Stimulated activated CD8-positive, alpha-beta memory T cell treated with anti-CD3 and anti-CD28 coated beads, Interleukin-4, amount 100 ng/mL, for 24 hours (primary cell): ENCODE results near the gene JUNB.

Experiments
- DNase-seq: peaks from one replicate; pipeline ENCODE4 v3.0.0-alpha.2; 2020; ENCODE audit warnings: low read depth

The JUNB gene

DNA sequence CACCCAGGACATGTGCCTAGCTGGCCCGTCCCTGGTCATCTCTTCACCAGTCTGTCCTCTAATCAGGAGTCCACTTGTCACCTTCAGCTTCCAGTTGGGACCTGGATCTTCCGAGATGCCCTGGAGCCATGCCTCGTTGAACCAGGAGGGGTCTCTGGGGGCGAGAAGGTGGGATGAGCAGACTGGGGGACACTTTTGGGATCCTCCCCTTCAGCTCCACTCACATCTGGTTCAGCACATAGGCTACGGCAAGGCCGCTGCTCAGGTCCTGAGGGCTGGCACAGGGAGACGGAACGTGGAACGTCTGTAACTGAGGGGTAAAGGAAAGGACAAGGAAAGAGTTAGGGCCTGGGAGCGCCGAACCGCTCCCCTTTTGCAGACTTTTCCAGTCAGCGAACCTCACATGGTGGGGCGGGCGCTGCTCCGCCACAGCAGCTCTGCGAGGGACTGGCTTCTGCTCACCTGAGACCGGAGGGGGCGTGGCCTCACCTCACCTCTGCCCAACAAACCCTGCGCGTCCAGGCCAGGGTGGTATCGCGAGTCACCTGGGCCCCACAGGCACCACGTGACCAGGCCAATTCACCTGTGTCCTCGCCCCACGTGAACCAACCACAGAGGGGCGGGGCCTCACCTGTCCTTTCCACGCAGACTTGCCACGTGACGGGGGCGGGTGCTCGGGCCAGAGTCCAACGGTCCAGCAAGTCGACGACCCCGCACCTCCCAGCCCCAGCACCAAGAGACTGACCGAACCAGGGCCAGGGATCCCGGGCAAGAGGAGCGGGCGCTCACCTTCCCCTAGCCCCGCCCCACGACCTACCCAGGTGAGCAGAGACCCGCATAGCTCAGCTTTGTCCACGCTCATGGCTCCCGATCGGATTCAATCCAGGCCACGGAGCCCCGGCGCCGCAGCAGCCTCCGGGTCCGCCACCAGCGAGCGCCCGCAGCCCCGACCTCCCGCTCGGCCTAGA lies 16.4 kb upstream of the JUNB start, which contains the start of gene HOOK2:
Gene HOOK2 (minus strand): TSS at position 965 of the 968 bp plus-strand sequence. CDS start 103 bp downstream, at position 862.
- DNase-seq: no peak

DNA sequence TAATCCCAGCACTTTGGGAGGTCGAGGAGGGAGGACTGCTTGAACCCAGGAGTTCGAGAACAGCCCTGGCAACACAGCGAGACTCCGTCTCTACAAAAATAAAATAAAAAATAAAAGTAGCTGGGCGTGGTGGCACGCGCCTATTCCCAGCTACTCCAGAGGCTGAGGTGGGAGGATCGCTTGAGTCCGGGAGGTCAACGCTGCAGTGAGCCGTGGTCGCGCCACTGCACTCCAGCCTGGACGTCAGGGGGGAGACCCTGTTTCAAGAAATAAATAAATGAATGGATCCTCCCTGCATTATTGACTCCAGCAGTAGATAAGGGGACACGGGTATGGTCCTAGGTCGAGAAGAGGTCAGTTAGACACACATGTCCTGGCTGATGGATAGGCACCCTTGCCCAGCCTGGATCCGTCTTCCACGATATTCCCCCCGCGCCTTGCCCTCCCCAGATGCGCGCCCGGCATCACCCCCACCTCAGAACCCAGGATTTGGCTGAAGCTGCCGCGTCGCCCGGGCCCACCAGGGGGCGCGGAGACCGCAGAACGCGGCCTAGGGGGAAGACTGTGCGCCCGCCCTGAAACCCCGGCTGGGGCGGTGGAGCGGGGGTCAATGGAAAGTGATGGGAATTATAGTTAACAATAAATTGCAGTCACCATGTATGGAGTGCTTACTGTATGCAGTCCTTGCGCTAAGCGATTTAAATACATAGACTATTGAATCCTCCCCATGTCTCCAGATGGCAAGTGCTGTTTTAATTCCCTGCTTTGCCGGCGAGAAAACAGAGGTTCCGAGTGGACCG lies 13.9 kb upstream of the JUNB start:
- DNase-seq: peak; percentile 76

DNA sequence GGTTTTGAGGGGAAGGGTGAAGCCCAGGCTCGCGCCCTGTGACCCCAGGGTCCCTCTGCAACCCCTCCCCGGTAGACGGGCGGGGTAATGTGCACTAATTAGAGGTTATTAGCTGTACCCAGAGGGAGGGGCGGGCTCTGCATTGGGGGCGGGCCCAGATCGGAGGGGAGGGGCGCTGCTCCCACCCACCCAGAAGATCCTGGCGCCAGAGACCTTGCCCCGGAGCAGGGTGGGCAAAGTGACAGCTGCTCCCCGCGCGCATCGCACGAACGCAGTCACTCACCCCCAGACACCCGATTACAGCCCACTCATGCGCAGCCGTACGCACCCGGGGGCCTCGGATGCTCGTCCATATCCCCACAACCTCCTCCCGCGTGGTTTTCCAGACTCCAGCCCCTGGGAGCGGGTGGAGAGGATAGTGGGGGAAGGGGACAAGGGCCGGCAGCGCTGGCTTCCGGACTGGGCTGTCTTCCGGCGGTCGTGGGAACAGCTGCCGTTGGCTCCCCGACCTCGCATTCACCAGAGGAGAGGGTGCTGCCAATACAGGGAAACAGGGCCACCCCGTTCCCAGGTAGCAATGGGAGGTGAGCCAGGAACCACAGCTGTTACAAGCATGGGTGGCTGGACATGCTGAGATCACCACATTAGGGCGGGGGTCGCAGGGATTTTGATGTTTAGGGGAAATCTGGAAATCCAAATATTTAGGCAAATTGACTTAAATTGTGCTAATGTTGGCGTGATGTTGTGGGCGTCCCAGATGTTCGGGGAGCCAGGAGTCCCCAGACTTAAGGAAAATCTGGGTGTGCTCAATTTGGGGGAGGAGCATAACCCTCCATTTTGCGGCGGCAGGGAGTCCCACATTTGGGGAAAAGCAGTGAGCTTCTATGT lies 13.0 kb upstream of the JUNB start:
- DNase-seq: no peak

DNA sequence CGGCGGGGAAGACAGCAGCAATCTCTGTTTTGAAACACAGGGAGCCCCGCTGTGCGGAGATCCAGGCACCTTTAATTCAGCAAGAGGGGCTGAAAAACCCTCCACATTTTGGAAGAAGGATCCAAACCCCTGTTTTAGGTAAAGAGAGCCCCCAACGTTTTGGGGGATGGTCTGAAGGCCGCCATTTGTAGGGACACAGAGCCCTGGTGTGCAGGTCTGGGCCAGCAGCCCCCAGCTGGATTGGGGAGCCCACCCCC lies 12.5 kb upstream of the JUNB start:
- DNase-seq: no peak

DNA sequence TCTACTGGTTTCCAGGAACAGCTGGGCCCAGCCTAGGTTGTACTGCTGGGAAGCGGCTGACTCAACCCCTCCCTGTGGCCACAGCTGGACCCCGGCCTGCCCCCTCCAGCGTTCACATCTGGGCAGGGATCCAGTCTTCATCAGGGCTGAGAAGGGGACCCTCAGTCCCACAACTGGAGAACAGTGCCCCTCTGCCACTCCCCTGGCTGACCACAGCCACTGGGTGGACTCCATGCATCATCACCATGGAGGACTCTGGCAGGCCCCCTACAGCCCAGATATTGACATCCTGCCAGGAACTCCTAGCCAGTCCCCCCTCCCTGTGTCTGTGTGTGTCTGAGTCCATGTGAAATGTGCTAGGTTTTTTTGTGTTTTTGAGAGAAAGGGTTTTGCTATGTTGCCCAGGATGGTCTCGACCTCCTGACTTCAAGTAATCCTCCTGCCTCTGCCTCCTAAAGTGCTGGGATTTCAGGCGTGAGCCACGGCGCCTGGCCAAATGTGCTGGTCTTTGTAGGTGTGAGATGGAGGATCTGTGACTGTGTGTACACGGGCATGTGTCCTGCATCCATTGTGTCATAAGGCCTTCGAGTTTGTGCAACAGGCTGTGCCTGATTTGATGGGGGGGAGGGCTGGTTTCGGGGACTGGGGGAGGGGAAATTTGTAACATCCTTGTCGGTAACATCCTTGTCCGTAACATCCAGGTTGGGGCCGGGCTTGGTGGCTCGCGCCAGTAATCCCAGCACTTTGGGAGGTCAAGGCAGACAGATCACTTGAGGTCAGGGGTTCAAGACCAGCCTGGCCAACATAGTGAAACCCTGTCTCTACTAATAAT lies 11.9 kb upstream of the JUNB start:
- no peak for DNase-seq

DNA sequence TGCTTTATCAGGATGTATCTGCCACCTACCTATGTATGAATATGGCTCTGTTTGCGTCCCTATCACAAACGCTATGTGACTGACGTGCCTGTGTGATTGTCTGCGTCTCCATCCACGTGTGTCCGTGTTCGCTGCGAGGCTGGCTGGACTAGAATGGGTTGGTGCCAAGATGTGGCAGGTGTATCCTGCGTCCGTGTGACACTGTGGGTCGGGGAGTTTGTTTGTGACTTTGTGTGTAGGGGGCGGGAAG lies 9.2 kb upstream of the JUNB start:
- DNase-seq: no peak

DNA sequence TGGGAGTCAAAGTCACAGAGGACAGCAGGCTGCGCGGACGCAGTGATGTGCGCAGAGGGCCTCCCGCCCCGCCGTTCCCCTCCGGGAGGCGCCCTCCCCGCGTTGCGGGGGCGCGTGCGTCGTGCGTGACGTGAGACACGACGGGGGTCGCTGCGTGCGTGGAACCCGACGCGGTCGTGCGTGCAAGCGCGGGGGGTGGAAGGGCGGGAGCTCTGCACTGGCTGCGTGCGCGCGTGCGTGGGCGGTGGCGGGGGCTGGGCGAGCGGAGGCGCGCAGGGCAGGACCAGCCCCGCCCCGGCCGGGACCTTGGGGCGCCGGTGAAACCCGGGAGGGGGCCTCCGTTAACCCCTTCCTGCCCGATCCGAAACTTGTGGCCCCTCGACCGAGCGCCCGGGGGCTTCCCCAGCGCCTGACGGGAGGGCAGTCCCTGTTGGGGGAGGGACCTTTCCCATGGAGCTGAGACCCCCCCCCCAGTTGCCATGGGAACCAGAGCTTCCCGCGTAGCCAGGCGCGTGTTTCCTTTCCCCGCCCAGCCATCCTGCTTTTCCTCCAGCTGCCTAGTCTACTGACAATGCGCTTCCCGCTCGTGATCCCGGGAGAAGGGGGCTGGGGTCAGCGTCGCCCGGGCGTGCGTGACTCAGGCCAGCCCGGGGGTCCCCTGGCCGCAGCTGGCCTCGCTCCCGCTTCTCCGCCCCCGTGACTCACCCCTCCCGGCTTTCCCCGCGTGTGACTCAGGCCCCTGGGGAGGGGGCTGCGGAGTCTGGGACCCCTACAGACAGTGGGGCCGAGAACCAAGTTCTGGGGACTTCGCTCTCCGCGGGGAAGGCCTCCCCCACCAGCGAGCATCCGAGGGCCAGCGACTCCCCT lies 8.6 kb upstream of the JUNB start:
- peak; percentile 89 for DNase-seq

DNA sequence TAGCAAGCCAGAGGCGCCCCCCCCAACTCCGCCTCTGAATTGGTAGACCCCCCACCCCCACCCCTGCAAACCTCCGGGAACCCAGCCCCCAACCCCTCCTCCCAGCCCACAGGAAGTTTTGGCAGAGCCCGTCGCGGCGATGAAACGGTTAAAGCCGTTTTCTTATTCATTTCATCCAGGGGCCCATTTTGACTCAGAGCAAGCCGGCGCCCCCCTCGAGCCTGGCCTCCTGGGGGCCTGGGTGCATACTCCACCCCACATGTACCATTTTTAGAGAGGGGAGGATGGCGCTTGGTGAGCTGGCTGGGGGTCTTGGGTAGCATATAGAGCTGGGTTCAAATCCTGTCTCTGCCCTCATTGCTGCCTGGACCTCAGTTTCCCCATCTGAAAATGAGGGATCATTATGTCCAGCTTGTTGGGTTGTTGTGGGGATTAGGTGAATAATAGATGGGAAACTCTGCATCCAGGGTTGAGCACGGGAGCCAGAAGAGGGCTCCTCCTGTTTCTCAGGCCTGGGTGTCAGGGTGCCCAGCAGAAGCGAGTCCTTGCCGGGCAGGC lies 7.9 kb upstream of the JUNB start:
- DNase-seq: peak; percentile 47

DNA sequence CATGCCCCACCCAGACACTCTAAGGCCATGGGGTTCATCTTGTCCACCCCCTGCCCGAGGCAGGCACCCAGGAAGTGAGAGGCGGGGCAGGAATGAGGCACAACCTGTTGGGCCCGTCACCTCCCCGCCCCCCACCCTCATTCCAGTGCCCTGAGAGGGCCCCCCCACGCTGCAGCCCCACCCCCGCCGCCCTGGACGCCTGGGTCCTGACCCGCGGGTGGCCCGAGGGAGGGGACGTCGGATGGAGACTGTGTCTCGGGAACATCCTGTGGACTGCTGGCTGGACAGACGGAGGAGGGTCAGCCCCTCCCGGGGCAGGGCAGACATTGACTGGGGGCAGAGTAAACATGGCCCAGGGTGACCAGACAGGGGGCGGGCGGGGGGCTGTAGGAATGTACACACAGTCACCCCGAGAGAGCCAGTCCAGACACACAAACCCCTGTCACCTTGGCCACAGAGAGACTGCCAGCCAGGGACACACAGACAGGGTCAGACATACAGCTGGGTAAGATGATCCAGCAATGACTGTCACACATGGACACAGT lies 7.4 kb upstream of the JUNB start:
- no peak for DNase-seq

DNA sequence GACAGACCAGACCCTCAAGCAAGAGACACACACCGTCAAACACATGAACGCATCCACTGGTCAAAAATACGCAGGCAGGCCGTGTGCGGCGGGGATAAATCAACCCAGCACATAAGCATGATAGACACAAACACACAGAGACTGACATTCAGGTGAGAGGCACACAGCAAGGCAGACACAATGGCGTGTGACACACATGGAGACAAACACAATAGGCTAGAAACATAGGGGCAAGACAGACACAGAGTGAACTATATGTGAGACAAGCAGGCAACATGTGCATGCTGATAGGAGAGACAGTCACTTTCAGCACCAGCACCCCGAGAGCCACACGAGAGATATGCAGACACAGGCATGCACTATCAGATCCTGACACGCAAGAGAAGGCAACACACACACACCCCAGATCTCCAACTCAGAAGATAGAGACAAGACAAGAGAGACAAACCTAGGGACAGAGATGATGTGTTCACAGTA lies 6.9 kb upstream of the JUNB start:
- DNase-seq: no peak

DNA sequence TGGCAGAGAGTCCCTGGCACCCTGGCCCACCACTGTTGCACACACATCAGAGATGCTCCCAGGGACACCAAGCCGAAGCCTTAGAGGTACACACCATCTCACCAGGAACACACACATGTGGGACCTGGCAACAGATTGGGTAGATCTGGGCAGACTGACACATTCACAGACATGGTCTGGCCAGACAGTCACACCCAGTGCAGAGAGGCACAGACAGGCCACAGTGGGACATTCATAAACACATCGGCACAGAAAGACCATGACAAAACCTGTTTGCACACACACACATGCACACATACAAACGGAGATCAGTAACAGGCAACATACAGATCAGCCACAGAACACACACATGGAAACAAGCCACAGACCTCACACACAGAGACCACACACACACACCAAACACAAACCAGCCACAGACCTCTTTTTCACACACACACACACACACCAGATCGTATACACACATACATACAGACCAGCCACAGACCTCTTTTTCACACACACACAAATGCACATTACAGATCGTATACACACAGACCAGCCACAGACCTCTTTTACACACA lies 6.3 kb upstream of the JUNB start:
- no peak for DNase-seq

DNA sequence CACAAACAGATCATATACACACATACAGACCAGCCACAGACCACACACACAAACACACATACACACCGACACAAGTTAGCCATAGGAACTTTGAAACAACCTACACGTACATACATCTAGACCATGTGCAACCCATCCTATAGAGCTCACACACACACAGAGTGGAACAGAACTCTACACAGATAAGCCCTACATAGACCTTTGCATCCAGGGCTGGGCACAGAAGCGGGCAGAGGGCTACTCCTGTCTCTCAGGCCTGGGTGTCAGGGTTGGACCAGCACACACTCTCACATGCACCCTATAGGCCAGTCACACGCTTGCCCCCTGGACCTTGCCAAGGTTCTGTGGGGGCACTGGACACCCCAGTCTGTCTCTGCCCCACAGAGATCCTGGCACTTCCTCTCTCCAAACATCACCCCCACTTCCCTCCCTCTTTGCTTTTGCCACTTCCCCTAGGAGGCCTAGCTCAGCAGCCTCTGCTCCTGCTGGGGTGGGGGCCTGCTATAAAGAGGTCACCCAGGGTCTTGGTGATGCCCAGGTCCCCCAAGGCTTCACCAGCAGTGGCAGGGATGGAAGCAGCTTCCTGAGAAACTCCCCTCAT lies 5.8 kb upstream of the JUNB start:
- no peak for DNase-seq

DNA sequence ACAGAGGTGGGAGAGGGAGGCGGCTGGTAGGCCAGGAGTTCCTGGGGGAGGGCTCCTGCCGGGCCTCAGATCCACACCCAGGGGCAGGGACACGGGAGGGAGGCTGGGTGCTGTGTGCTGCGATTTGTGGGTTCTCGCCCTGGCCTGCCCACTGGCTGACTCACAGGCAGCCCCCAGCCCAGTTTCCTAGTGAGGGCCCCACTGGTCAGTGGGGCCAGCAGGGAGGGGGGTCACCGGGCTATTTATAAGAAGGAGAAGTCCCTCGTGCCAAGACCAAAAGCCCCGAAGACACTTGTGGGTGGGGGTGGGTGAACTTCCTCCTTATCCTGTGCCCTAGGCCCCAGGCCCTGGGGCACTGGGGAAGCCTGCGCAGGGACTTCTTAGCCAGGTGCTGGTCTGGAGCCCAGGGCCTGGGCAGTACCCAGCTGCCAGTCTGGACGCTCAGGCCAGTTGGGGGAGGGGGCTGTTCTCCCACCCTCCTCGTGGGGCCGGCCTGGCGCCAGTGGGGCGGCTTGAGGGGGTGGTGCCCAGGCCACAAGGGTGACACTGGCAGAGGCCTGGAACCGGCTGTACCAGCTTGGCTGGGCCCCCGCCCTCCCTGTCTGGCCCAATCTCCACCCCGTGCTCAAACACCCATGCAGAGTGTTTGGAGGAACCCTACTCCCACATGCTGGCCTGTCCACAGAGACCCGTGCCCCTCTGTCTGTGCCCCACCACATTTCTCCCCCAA lies 5.0 kb upstream of the JUNB start:
- no peak for DNase-seq

DNA sequence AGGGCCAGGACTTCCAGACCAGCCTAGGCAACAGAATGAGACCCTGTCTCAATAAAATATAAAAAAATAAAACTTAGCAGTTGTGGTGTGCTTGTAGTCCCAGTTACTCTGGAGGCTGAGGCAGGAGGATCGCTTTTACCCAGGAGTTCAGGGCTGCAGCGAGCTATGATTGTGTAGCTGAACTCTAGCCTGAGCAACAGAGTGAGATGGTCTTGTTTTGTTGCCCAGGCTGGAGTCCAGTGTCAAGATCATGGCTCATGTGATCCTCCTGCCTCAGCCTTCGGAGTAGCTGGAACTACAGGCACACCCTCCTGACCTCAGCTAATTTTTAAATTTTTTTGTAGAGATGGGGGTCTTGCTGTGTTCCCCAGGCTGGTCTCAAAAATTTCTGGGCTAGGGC lies 4.3 kb upstream of the JUNB start:
- DNase-seq: no peak

DNA sequence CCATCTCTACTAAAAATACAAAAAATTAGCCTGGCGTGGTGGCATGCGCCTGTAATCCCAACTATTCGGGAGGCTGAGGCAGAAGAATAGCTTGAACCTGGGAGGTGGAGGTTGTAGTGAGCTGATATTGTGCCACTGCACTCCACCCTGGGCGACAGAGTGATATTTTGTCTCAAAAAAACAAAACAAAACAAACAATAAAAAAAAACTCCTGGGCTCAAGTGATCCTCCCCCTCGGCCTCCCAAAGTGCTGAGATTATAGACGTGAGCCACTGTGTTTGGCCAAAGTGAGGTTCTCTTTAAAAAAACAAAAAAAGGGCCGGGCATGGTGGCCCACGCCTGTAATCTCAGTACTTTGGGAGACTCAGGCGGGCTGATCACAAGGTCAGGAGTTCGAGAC lies 3.8 kb upstream of the JUNB start:
- no peak for DNase-seq

DNA sequence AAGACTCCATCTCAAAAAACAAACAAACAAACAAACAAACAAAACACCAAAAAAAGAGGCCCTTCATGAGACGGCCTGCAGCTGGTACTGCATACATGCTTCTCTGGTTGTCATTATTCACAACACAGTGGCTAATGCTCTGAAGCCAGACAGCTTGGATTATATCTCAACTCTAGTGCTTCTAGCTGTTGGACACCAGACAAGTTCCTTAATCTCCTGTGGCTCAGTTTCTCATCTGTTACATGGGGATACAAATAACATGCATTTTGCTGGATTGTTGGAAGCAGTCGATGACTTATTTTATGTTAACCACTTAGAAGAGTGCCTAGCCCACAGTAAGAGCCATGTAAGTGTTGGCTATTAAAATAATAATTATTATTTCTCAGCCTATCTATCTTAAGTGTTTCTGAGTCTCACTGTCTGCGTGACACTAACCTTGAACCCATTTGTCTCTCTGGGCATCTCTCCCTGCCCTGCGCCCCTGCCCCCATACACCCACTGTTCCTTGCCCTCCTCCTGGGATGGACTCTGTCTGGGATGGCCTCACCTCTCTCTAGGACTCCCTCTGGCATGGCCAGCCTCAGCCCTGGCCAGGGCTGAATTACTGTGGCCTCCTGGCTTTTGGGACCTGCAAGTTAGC lies 3.1 kb upstream of the JUNB start:
- no peak for DNase-seq

DNA sequence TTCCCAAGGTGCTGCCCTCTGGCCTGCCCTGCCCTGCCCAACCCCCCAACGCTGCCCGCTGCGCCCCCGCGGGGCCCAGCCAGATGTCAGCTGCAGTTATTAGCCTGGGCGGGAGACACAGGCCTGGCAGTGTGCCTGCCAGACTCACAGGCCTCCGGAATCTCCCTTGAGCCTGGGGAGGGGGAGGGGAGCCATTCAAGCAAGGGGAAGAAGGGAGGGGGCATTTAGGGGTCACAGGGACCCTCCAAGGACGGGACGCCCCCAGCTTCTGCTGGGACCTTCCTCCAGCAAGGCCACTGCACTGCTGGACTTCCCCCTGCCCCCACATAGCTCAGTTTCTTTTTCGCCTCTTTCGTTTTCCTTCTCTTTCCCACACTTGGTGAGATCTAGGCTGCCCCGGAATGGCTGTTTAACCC lies 2.6 kb upstream of the JUNB start:
- no peak for DNase-seq
